ENCODE results near the gene WDR89. TPM values are rescaled to one million over a fixed set of nuclear protein-coding genes. Genes with fewer than 3 reads are reported as not detected.
"Not testable (repeated sequence)": the region's sequence is repeated elsewhere in the genome, so short reads cannot be mapped to it uniquely, and the experiment has no call there.

WDR89 gene
- total and polyA plus RNA-seq, 8 donors, result 4.0 to 11.0 (median 6.1) TPM

DNA sequence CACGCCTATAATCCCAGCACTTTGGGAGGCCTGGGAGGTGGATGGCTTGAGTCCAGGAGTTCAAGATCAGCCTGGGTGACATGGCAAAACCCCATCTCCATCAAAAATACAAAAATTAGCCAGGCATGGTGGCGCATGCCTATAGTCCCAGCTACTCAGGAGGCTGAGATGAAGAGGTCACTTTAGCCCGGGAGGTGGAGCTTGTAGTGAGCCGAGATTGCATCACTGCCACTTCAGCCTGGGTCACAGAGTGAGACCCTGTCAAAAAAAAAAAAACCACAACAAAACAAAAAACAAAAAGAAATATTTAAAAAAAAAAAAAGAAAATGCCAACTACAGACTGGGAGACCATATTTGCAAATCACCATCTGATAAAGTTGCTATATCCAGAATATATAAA is 17.5 kb downstream of the WDR89 start:
- 98% methylated on average over 4 of the region's 4 CpGs for WGBS, 2 donors

DNA sequence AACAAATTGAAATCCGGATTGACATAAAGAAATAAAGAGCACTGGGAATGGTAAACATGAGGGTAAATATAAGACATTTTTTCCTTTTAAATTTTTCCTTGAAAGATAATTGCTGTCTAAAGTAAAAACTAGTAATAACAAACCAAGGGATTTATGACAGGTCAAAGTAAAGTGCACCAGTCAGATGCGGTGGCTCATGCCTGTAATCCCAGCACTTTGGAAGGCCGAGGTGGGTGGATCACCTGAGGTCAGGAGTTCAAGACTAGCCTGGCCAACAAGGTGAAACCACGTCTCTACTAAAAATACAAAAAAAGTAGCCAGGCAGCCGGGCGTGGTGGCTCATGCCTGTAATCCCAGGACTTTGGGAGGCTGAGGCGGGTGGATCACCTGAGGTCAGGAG is 19.7 kb downstream of the WDR89 start:
- DNase-seq; intact Hi-C loops (cut with DNase I); H3K9me3 ChIP-seq; FAIRE-seq; H3K27ac ChIP-seq; ATAC-seq; H3K36me3 ChIP-seq; H3K27me3 ChIP-seq; H3K4me3 ChIP-seq; H3K4me1 ChIP-seq: not testable (repeated sequence)
- WGBS, 2 donors, result 77 to 79% methylated on average over 7 of the region's 7 CpGs

More for the DNA sequence above, 17.5 kb downstream of the WDR89 start:
- TF ChIP-seq, protein P1, sequence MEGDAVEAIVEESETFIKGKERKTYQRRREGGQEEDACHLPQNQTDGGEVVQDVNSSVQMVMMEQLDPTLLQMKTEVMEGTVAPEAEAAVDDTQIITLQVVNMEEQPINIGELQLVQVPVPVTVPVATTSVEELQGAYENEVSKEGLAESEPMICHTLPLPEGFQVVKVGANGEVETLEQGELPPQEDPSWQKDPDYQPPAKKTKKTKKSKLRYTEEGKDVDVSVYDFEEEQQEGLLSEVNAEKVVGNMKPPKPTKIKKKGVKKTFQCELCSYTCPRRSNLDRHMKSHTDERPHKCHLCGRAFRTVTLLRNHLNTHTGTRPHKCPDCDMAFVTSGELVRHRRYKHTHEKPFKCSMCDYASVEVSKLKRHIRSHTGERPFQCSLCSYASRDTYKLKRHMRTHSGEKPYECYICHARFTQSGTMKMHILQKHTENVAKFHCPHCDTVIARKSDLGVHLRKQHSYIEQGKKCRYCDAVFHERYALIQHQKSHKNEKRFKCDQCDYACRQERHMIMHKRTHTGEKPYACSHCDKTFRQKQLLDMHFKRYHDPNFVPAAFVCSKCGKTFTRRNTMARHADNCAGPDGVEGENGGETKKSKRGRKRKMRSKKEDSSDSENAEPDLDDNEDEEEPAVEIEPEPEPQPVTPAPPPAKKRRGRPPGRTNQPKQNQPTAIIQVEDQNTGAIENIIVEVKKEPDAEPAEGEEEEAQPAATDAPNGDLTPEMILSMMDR (IDR thresholded peaks at IDR 0.05), result no peak
- Histone ChIP-seq H3K36me3 (no peaks in the 10 kb centered on the region), H3K4me3 (no peak overlapping the region), H3K9me3 (no peaks in the 10 kb centered on the region), H3K27ac (no peak overlapping the region), H3K27me3 (no peaks in the 10 kb centered on the region), H3K4me1 (peaks cover 0 to 3% (median 3%) of the 10 kb centered on the region in 3 donors)
- no peak for DNase-seq
- intact Hi-C loops (cut with DNase I), result no loop called here
- ATAC-seq, result no peak
- FAIRE-seq, result no peak

DNA sequence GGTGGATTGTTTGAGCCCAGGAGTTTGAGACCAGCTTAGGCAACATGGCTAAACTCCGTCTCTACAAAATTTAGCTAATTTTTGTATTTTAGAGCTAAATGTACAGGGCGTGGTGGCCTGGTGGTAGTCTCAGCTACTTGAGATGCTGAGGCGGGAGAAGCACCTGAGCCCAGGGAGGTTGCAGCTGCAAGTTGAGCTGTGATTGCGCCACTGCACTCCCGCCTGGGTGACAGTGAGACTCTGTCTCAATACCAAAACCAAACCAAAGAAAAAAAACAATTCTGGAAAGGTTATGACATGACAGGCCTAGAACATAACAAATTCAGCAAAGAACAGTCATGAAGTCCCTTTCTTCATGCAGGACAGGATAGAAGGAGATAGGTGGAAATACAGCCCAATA is 25.7 kb downstream of the WDR89 start:
- no peaks in the 10 kb centered on the region for H3K27me3 ChIP-seq
- H3K27ac ChIP-seq, result no peak overlapping the region
- H3K4me3 ChIP-seq, result no peak overlapping the region
- ATAC-seq (no peak), FAIRE-seq (no peak), DNase-seq (no peak)
- intact Hi-C loops (cut with DNase I), result no loop called here
- no peaks in the 10 kb centered on the region for H3K4me1 ChIP-seq
- H3K9me3 ChIP-seq, result no peaks in the 10 kb centered on the region
- TF ChIP-seq, protein P1 (IDR thresholded peaks at IDR 0.05), result no peak
- WGBS, 2 donors, result 92 to 97% methylated on average over 5 of the region's 5 CpGs
- H3K36me3 ChIP-seq, result no peaks in the 10 kb centered on the region

DNA sequence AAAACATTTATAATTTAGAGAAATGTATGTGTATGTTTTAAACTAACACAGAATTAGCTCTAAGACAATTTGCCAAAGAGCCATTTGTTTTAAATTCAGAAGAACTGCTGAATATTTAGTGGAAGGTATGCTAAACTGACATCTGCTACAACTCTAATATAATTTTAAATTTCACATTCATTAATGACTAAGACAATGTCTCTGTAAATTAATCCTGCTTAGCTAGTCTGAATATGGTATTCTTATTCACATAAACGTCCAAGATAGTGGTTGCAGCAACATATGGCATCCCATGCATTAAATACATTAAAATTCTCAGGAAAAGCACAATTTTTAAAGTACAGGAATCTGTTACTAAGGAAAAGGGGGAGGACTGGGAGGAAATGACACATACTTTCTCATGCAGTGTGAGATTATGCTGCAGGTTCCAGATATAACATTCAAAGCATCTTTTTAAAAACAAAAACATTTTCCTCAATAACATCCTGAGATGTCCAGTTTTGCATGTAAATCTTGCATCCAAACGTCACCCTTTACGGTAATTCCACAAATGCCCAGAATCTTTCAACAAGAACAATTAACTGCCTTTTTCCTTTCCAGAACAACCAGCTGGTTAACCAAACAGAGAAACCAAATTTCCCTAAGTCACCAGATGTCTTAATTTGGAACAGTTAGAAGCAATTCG is 26.9 kb downstream of the WDR89 start:
- TF ChIP-seq, protein P1 (IDR thresholded peaks at IDR 0.05), result no peak
- 67 to 70% methylated on average over 4 of the region's 4 CpGs for WGBS, 2 donors
- FAIRE-seq (no peak), ATAC-seq (no peak), DNase-seq (no peak)
- intact Hi-C loops (cut with DNase I), result no loop called here
- H3K4me1 ChIP-seq, result no peaks in the 10 kb centered on the region
- no peak overlapping the region for H3K4me3 ChIP-seq
- H3K9me3 ChIP-seq, result no peaks in the 10 kb centered on the region
- H3K27me3 ChIP-seq, result no peaks in the 10 kb centered on the region
- H3K27ac ChIP-seq, result no peak overlapping the region
- no peaks in the 10 kb centered on the region for H3K36me3 ChIP-seq

DNA sequence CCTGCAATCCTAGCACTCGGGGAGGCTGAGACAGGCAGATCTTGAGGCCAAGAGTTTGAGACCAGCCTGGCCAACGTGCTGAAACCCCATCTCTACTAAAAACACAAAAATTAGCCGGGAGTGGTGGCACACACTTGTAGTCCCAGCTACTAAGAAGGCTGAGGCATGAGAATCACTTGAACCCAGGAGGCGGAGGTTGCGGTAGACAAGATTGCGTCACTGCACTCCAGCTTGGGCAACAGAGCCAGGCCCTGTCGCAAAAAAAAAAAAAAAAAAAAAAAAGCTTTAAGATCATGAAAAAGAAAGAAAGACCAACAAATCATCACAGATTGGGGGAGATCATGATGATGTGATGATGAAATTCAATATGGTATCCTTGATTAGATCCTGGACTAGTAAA is 30.6 kb downstream of the WDR89 start:
- no peak overlapping the region for H3K27ac ChIP-seq
- no peak overlapping the region for H3K4me3 ChIP-seq
- no peak for DNase-seq
- 96 to 99% methylated on average over 7 of the region's 7 CpGs for WGBS, 2 donors
- intact Hi-C loops (cut with DNase I), result no loop called here
- TF ChIP-seq, protein P1 (IDR thresholded peaks at IDR 0.05), result no peak
- ATAC-seq, result no peak
- H3K4me1 ChIP-seq, result no peaks in the 10 kb centered on the region
- FAIRE-seq, result no peak
- no peaks in the 10 kb centered on the region for H3K36me3 ChIP-seq
- no peaks in the 10 kb centered on the region for H3K9me3 ChIP-seq
- H3K27me3 ChIP-seq, result no peaks in the 10 kb centered on the region

All from pancreas (tissue), 10 donors.